H54 (cell line): ENCODE data around the gene TBCK.

Source experiments
- DNase-seq: peaks from one replicate; pipeline ENCODE4 v3.0.0; 2011; ENCODE audit warnings: low spot score, mixed read lengths; ENCODE audit not compliant: insufficient read length
- FAIRE-seq: peaks from 3 replicates; lab custom pipeline; 2011; peaks lifted over from hg19 to GRCh38; lab: Jason Lieb, UNC
- POLR2A ChIP-seq: IDR thresholded peaks from 2 replicates; pipeline ENCODE4 v1.6.1; 2011; ENCODE audit warnings: low read depth, mild to moderate bottlenecking, low read length

Gene TBCK

DNA sequence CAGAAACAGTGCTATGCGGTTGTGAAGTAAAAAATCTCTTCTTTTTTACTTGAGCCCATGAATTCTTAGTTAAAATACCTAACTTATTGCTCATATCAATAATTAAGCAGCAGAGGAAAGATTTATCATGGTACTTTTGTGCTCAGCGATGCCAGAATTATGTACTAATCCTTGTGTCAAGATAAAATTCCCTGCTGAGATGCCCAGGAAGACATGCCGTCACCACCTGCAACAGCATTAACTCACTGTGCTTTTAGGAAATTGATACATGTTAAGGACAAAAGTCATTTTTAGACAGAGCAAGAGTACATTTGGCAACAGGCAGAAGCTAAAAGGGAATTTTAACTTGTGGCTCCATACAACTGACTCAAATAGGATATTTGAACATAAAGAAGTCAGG is 281.8 kb downstream of the TBCK start:
- no peak for FAIRE-seq
- no peak for TF ChIP-seq POLR2A
- no peak for DNase-seq

DNA sequence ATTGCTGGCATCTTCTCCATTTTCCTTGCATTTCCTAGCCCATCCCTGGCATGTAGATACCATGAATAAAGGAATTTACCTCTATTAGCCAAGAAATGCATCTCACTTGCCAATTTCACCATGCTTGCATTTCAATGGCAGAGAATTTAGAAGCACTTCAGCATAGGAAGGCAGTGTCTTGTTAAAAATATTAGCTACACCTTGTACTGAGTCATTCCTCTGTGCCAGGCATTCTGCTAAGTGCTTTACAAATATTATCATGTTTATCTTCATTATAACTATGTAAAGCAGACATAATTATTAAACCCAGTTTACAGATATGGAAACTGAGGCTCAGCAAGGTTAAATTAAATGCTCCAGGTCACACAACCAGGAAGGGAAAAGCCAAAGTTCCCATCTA is 282.5 kb downstream of the TBCK start:
- TF ChIP-seq POLR2A, result no peak
- FAIRE-seq (no peak), DNase-seq (no peak)

DNA sequence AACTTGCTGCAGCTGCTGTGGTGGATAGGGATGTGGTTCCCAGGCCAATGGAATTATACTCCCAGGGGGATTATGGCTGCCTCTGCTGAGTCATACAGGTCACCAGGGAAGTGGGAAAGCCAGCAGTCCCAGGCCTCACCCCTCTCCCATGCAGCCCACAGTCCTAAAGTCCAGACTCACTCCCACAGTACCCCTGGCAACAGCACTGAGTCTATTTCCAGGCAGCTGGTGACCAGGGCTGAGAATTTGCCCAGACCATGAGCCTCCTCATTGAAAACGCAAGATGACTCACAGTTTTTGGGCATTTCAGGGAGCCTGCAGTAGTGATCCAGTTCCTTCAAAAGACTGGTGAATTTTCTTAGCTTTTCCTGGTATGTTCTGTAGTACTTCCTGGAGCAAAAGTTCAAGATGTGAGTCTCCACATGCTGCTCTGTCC is 283.1 kb downstream of the TBCK start:
- no peak for DNase-seq
- no peak for FAIRE-seq
- no peak for TF ChIP-seq POLR2A

DNA sequence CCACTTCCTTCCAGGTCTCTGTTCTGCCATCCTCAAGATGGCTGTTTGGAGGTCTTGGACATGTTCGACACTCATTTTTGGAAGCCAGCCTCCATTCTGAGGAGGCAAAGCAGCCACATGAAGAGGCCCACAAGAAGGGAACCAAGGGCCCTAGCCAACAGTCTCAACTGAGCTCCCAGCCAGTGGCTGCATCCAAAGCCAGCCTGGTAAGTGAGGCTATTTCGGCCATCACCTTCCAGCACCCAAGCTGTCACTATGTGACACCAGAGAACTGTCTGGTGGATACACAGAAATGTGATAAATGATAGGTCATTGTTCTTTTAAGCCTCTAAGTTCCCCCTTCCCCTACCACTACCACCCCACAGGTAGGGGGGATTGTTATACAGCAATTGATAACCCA is 293.6 kb downstream of the TBCK start:
- DNase-seq, result no peak
- no peak for FAIRE-seq
- no peak for TF ChIP-seq POLR2A

DNA sequence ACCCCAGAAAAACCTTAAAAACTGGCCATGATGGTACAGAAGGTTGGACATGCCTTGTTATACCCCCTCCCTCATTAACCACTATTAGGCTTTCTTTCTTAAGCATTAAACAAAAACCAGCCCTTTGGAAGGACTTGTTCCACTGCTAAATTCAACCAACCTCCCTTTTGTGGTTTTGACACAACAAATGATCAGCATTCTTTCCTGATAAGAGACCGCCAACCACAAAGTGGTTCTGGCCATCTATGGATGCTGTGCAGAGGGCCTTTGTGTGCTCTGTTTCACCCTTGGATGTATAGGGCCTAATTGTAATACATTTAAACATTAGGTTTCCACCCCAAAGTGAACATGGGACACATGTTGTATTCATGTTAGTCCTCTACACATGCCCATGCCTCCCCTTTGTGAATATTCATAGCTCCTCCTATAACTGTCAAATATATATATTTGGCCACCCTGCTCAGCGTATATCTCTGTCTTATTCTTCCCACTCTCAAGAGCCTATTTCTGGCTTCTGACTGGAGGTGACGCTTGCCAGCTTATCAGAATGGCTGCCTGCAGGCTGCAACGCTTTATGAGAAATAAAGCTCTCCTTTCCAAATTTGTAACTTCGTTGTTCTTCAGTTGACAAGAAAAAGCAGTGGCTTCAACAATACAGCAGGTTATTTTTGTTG is 294.1 kb downstream of the TBCK start:
- no peak for TF ChIP-seq POLR2A
- DNase-seq (no peak), FAIRE-seq (no peak)

DNA sequence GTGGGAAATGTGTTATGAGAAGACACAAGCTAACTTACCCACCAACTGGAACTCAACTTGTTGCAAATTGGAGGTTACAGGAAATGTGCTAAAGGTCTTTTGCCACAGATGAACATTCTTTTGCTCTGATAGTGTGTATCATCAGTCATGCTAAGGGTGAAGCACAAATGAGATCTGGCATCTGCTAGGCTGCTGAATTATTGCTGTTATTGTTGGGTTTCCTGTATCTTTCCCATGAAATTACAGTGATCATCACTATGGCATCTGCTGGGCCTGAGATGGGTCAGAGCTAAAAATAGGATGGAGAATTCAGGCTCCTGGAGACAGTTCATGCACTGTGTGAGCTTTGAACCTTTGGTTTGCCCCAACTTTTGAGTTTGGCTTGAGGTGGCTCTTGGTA is 296.2 kb downstream of the TBCK start:
- DNase-seq (no peak), FAIRE-seq (no peak)
- no peak for TF ChIP-seq POLR2A

DNA sequence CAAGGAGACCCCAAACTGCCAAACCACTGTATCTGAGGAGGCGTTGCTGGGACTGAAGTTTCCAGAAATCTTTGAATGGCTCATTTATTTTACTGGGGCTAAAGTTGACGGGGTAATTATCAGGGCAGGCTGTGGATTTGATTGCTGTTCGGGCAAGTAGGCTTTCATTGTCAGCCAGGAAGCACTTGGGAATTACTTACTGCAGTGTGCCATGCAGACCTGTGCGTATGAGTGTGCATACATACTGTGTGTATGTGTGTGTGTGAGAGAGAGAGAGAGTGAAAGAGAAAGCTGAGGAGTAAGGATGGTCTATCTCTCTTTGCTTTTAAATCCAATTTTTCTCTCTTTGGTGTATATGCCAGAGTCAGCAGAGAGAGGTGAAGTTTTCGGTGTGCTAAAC is 298.0 kb downstream of the TBCK start:
- no peak for FAIRE-seq
- no peak for TF ChIP-seq POLR2A
- no peak for DNase-seq

DNA sequence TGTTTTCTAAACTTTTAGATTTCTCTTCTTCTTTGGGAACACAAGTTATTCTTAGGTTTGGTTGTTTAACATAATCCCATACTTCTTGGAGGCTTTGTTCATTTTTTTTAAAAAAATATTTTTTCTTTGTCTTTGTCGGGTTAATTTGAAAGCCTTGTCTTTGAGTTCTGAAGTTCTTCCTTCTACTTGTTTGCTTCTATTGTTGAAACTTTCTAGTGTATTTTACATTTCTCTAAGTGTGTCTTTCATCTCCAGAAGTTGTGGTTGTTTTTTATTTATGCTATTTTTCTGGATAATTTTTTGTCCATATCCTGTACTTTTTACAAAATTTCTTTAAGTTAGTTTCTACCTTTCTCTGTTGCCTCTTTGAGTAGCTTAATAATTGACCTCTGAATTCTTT is 304.6 kb downstream of the TBCK start:
- no peak for FAIRE-seq

DNA sequence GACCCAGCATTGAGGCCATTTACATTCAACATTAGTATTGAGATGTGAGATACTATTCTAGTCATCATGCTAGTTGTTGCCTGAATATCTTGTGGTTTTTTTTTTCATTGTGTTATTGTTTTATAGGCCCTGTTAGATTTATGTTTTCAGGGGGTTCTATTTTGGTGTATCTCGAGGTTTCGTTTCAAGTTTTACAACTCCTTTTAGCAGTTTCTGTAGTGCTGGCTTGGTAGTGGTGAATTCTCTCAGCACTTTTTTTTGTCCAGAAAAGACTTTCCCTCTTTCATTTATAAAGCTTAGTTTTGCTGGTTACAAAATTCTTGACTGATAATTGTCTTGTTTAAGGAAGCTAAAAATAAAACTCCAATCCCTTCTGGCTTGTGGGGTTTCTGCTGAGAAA is 305.2 kb downstream of the TBCK start:
- no peak for FAIRE-seq
- no peak for DNase-seq
- TF ChIP-seq POLR2A, result no peak

More for the DNA sequence above, 304.6 kb downstream of the TBCK start:
- TF ChIP-seq POLR2A, result no peak
- no peak for DNase-seq

DNA sequence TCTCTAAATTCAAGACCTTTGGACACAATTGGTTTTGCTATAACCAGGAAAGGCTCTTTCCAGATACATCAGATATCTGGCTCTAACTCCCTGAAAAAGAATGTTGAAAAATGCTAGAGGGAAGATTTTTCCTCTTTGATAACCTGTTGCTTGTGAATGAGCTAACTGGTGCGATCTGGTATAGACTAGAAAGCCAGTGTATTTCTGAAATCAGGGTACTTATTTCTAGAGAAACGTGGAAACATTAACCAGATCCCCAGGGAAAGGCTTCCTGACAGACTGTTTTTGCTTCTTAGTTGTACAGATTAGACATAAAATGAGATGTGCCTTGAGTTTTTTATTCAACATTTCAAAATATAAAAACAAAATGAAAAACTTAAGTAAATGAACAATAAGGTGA is 313.0 kb downstream of the TBCK start:
- no peak for TF ChIP-seq POLR2A
- DNase-seq, result no peak
- no peak for FAIRE-seq

DNA sequence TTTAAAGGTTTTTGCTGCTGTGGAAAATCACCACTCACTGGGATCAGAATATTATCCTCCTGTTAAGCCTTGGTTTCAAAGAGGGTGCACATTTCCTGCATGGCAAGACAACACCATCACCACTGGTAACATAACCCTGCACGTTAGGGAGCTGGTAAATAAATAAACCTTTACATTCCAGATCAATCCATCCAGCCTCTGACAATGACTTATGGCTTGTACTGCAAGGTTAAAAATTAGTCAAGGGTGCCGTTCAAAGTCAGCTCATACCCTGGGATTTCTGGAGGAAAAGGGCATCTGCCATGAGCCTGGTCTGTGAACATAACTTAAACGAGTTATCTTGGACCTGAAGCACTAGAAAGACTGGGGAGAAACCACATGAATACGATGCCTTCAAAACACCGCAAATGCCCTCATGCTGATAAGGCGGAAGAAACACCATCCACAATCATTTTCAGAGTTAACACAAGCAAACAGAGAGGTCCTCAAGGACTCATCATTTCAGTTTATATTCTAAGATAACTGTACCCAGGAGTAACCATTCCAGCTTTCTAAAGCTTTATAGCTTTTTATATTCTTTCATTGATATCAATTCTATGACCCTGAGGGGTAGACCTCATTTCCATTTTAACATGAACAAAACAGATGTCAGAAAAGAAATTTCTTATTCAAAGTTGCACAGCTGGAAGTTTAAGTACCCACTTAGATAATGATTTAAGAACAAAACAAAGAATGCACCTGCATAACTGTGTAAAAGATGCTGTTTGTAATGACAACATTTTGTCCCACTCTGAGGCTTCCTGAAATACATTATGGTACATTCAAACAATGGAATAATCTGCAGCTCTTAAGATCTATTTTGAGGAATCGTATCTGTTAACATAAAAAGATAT is 317.6 kb downstream of the TBCK start:
- no peak for TF ChIP-seq POLR2A
- no peak for FAIRE-seq

DNA sequence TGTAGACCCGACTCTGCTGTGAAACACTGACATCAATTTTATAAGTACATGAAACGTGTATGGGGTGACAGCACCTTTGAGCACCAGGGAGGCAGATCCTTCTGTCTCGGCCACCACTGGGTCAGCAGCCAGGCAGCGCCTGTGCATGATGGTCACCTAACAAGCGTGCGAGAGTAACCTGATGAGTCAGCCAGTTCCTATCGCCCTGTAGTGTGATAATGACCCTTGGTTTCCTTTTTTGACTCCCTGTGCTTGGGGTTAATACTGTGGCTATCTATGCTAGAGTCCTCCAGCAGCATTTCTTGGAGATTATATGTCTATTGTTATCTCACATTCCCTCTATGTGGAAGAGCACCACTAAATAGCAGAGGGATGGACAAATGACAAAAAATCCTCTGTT is 319.2 kb downstream of the TBCK start:
- no peak for FAIRE-seq
- TF ChIP-seq POLR2A, result no peak
- DNase-seq, result no peak

More for the DNA sequence above, 317.6 kb downstream of the TBCK start:
- DNase-seq, result no peak

DNA sequence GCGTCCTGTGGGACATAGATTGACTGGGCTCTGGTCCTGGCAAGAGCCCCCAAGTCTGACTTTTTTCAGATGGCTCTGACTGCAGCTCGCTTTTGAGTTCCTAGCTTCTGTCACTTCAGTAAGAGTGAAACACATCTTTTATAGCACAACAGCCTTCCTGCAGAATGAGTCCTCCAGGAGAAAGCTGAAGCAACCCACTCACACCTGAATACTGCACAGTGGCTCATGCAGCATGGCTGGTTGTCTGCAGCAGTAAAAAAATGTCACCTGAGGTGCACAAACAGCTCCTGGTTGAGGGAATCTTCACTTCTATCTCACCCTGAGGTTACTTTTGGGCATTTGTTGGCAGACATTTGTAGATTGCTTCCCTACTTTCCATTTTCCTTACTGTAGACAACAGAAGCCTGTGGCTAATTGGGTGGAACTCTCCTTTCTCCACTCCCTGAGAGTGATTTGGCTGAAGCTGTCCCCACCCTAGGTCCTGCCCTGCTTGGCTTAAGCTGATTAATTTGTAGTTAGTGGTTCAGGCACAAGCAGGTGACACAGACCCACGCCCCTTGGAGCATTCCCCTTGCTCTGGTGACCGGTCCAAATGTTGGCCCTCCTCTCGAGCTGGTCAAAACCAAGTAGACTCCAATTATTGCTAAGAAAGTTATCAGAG is 321.0 kb downstream of the TBCK start:
- FAIRE-seq (no peak), DNase-seq (no peak)
- no peak for TF ChIP-seq POLR2A

DNA sequence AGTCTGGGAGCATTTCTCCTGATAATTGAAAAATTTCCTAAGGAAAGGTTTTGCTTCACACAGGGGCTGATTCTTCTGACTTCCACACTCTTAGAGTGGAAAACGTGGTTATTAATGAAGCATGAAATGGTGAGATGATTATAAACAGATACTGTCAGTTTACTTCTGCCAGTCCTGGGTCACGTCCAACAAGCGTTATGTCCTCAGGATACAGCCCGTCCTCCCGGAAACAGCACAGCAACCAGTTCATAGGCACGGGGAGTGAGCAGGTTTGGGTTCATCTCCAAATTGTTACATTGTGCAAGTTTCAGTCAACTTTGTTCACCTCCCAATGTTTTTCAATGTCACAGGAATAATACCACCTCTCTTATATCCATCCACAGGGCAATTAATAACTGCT is 321.9 kb downstream of the TBCK start:
- TF ChIP-seq POLR2A, result no peak
- no peak for FAIRE-seq
- DNase-seq, result no peak
